Lung microvascular endothelial cell (primary cell): ENCODE data around the gene TMX3. TPM values are rescaled to one million over a fixed set of nuclear protein-coding genes. Genes with fewer than 3 reads are reported as not detected.

Experiments used
- DNase-seq, 2 donors: peaks; one replicate each; pipeline versions ENCODE4 v3.0.0 to v3.0.0-alpha.2; 2010; ENCODE audit warnings: low read depth in 2 of 2
- total RNA-seq: library from RNA; depleted of rRNA; stranded (reverse); fragments of >200 nt; gene quantifications from 2 replicates; pipeline ENCODE4 v1.2.1, GENCODE V29; 2014

Gene TMX3
- total RNA-seq, 1 donor from 2014 or later = 53.8 TPM

- DNase-seq = no peak
Measured at GRCh38 chr18:68713131-68713530, 1.8 kb downstream of the TMX3 start.

- DNase-seq = no peak
Measured at GRCh38 chr18:68707646-68708045, 7.3 kb downstream of the TMX3 start.

GRCh38 chr18:68705119-68705518, 9.8 kb downstream of the TMX3 start:
- DNase-seq = no peak

- peak; percentile 6 to 74 for DNase-seq
Measured at GRCh38 chr18:68703326-68703725, 11.6 kb downstream of the TMX3 start.

- no peak for DNase-seq
Measured at GRCh38 chr18:68701353-68701752, 13.6 kb downstream of the TMX3 start.

GRCh38 chr18:68699043-68699442, 15.9 kb downstream of the TMX3 start:
- DNase-seq = no peak

- DNase-seq = no peak
Measured at GRCh38 chr18:68696937-68697336, 18.0 kb downstream of the TMX3 start.

- no peak for DNase-seq
Measured at GRCh38 chr18:68694316-68694715, 20.6 kb downstream of the TMX3 start.

- no peak for DNase-seq
Measured at GRCh38 chr18:68693091-68693815, 21.7 kb downstream of the TMX3 start.

GRCh38 chr18:68679528-68679927, 35.4 kb downstream of the TMX3 start:
- DNase-seq = no peak

GRCh38 chr18:68676913-68677312, 38.0 kb downstream of the TMX3 start:
- no peak for DNase-seq

- DNase-seq = no peak
Measured at GRCh38 chr18:68667121-68667520, 47.8 kb downstream of the TMX3 start.

GRCh38 chr18:68666381-68666780, 48.5 kb downstream of the TMX3 start:
- no peak for DNase-seq

- no peak for DNase-seq
Measured at GRCh38 chr18:68665628-68666027, 49.3 kb downstream of the TMX3 start.

GRCh38 chr18:68662754-68663153, 52.2 kb downstream of the TMX3 start:
- peak in 1 of 2 donors; percentile 8 for DNase-seq

GRCh38 chr18:68660354-68661183, 54.3 kb downstream of the TMX3 start:
- DNase-seq = peak; percentile 56 to 61

- no peak for DNase-seq
Measured at GRCh38 chr18:68648191-68648590, 66.7 kb downstream of the TMX3 start.

GRCh38 chr18:68642003-68642402, 72.9 kb downstream of the TMX3 start:
- no peak for DNase-seq

GRCh38 chr18:68640861-68641260, 74.0 kb downstream of the TMX3 start:
- DNase-seq = no peak

GRCh38 chr18:68638613-68639012, 76.3 kb downstream of the TMX3 start:
- no peak for DNase-seq

GRCh38 chr18:68627812-68628211, 87.1 kb downstream of the TMX3 start:
- DNase-seq = no peak
